RKO (cell line): ENCODE results near the gene CHD1.

Source experiments
- DNase-seq: peaks from one replicate; pipeline ENCODE4 v3.0.0-alpha.2; 2016; ENCODE audit warnings: low spot score

The CHD1 gene

GRCh38 chr5:98899456-98899855 is 29.4 kb downstream of the CHD1 start:
- DNase-seq: no peak

DNA sequence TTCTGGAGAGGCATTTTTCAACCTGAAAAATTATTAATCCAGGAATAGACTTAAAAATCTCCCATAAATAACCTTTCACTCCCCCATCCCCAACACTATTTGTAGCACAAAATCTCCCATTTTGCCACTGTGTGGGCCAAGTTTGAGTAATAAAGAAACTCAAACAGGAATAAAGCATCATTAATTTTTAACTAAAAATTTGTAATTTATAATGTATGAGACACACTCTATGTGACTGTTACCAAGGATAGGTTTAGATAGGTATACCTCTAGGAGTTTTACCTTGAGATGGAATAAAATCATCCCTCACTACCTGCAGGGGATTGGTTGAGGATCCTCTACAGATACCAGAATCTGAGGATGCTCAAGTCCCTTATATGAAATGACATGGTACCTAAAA is 30.1 kb downstream of the CHD1 start:
- DNase-seq: no peak

- DNase-seq: no peak
Observed at GRCh38 chr5:98891591-98891990, 37.2 kb downstream of the CHD1 start.

GRCh38 chr5:98880598-98880997 is 48.2 kb downstream of the CHD1 start:
- DNase-seq: no peak

DNA sequence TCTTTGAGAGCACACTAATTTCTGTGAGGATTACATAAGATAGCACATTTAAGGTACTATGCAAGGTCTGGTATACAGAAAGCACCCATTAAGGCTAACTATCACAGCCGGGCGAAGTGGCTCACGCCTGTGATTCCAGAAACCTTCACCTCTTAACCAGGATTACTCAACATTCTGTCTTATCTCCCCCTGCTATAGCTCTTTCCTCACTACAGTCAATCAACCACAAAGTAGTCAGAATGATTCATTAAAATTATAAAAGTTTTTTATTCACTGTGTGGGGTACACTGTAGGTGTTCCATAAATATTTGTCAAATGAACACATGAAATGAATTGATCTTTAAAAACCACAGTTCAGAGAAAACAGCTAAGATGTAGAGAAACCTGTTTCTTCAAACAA is 48.7 kb downstream of the CHD1 start:
- DNase-seq: peak; percentile 11

GRCh38 chr5:98877600-98877999 is 51.2 kb downstream of the CHD1 start:
- DNase-seq: no peak

GRCh38 chr5:98872674-98873073 is 56.1 kb downstream of the CHD1 start:
- DNase-seq: peak; percentile 10

- DNase-seq: no peak
Observed at GRCh38 chr5:98865690-98866089, 63.1 kb downstream of the CHD1 start.

DNA sequence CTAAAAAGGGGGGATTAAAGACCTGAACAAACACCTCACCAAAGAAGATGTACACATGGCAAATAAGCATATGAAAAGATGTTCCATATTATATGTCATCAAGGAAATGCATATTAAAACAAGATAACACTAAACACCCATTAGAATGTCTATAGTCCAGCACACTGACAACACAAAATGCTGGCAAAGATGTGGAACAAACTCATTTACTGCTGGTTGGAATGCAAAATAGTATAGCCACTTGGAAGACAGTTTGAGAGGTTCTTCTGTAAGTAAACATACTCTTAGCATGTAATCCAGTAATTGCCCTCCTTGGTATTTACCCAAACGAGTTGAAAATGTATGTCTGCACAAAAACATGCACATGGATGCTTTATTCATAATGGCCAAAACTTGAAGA is 81.8 kb downstream of the CHD1 start:
- DNase-seq: no peak

DNA sequence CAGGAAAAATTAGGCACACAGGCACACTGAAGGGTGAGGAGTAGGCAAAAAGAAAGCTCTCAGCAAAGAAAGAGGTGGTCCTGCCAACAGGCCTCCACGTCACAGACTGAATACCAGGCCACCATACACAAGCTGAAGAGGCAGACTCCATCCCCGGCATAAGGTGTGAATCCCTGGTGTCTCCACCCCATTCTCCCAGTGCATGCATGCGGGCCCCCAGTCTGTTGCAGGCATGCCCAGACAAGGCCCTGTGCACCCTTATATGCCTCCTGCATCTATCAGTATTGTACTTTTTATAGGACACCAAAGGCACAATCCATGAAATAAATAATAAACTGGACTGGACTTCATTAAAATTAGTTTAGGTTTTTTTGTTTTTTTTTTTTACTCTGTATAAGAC is 82.3 kb downstream of the CHD1 start:
- DNase-seq: no peak

- no peak for DNase-seq
Observed at GRCh38 chr5:98845878-98846277, 82.9 kb downstream of the CHD1 start.

GRCh38 chr5:98844865-98845264 is 83.9 kb downstream of the CHD1 start:
- no peak for DNase-seq

DNA sequence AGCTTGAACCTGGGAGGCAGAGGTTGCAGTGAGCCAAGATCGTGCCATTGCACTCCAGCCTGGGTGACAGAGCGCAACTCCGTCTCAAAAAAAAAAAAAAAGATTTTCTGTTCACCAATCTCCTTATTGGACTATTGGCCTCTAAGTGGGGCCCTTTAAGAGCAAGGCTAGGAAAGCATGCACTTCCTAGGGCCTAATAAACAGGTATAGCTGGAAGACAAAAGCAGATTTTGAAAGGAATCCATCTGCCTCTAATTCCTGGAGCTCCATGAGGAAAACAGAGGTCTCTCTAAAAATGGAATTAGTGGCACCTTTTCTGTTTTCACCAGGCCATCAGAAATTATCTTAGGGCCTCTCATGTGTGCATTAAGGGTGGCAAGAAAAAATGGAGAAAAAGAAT is 85.3 kb downstream of the CHD1 start:
- DNase-seq: no peak

DNA sequence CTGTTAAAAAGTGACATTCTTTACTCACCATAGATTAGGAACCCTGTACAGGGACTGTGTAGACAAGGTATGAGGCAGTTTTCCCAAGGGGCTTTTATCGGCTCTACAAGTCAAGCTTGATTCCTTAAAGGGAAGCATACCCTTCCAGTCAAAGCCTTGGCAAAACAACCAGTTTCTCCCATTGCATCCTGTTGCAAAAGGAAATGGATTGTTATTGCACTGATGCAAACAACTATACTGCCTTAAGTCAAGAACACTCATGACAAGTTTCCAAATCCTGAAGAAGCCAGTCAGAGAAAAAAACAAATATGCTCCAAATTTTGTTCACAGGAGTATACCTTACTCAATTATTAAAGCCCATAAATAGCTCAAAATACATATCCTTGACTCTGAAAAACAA is 87.9 kb downstream of the CHD1 start:
- DNase-seq: no peak

- no peak for DNase-seq
Observed at GRCh38 chr5:98839469-98840383, 89.1 kb downstream of the CHD1 start.

DNA sequence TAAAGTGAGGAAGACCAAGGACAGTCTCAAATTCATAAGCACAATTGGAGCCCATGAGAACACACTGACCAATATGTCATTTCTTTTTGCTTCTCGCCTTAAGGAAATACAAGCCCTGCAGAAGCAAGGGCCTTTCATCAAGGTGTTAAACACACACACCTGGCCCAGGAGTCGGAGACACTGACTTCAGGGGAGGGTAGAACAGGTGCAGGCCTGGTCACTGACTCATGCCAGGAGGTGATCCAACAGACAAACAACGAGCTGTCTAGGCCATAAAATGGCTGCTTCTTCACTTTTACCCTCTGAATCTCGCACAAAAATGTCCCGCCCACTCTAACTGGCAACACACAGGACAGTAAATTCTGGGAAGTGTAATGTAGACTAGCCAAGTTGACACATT is 92.6 kb downstream of the CHD1 start:
- no peak for DNase-seq

DNA sequence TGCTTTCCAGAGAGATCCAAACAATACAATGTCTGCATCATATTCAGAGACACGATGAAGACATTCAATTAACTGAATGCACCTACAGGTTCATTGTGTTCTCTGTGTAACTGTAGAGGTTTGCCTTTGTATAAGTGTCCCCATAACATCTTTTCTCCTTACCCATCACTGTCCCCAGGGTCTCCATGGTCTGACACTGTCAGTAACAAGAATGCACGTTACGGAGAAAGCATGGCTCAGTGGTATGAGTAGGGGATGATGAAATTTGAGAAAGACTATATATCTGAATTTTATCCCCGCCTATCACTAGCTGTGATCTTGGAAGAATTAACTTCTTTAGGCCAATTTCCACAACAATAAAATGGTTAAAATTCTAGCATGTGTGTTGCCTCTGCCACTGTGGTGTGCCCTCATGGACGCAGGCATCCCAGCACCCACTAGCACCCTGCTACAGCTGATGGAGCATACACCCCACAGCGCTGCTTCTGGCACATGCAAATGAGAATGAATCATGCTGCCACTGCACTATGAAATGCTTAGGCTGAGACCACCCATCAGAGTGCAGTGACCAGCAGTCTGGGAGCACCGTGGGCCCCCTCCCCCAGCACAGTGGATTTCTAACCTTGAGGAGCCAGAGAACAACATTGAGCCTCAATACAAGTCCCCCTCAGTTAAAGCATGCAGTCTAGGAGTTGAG is 101.1 kb downstream of the CHD1 start:
- no peak for DNase-seq

- DNase-seq: peak; percentile 68
Observed at GRCh38 chr5:98827161-98827560, 101.6 kb downstream of the CHD1 start.

DNA sequence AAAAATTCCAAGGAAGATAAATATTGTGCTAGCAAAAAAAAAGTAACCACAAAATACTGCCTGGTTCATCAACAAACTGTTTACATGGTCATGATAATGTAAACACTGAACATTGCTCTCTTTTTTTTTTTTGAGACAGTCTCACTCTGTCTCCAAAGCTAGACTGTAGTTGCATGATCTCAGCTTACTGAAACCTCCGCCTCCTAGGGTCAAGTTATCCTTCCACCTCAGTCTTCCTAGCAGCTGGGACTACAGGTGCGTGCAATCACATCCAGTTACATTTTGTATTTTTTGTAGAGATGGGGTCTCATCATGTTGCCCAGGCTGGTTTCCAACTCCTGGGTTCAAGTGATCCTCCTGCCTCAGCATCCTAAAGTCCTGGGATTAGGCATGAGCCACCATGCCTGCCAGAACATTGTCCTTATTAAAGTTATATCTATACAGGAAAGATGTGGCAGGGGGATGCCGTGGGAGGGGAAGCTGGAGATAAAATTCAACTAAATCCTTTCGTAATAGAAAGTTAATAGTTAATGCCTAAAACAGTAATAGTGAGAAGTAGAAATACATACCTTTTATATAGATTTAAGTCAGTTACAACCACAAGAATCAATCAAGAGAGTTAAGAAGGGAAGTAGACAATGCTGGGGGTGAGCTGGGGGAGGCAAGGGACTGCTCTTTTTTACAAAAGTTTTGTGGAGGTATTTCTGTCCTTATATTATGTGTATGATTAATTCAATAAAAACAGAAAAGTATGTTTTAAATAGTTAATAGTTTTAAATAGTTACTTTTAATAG is 103.0 kb downstream of the CHD1 start:
- no peak for DNase-seq

DNA sequence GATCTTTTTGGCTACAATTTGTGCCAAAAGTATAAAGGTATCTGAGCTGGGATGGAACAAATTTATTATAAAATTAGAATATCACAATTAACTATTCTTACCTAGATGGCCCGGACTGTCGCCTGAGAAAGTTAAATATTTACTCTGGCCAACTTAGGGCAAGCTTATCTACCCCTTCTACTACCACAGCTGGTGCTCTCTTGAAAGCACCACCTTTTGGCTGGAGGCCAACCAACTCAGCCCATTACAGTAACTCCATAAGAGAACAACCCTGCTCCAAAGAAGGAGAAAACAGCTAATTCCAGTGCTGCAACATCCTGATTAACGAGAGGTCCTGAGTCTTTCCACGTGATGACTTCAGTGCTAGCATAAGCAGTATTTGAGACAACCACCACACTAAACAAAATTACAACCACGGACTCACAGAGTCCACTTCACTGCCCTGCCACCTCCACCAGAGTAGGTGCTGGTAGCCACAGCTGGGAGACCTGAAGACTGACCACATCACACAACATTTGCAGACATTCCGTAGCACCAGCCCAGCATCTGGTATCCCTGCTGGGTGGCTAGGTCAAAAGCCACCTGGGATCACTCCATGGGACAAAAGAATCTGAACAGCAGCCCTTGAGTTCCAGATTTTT is 112.1 kb downstream of the CHD1 start:
- no peak for DNase-seq

- DNase-seq: no peak
Observed at GRCh38 chr5:98813755-98814154, 115.1 kb downstream of the CHD1 start.

- DNase-seq: no peak
Observed at GRCh38 chr5:98810206-98810605, 118.6 kb downstream of the CHD1 start.
